A549 treated with CORT108297 at 1 μM for 4 hours (cell line): ENCODE data around the gene SNAPIN. TPM values are rescaled to one million over a fixed set of nuclear protein-coding genes. Genes with fewer than 3 reads are reported as not detected.

Experiments
- total RNA-seq: library from RNA; stranded (reverse); fragments of 200-300 nt; extraction: Qiagen RNA extraction; gene quantifications from 5 replicates; pipeline ENCODE4 v1.2.3, GENCODE V29; 2022

The SNAPIN gene
- total RNA-seq = 54.1 to 63.4 TPM (median 57.4 TPM) in 5 replicates

GRCh38 chr1:153658400-153659174 is at the start of gene SNAPIN:
SNAPIN (plus strand) TSS chr1:153658703; CDS start chr1:153658744, 41 bp downstream.

GRCh38 chr1:153612755-153613331 is 45.7 kb upstream of the SNAPIN start, which contains the start of gene S100A16:
S100A16 (minus strand) TSS chr1:153613137; CDS start chr1:153608151, 4,986 bp downstream.

GRCh38 chr1:153616144-153616916 is 42.2 kb upstream of the SNAPIN start, which contains the start of gene S100A14:
S100A14 (minus strand) TSS chr1:153616325; CDS start chr1:153615858, 467 bp downstream.

GRCh38 chr1:153626904-153627714 is 31.4 kb upstream of the SNAPIN start, which contains the start of gene S100A13:
S100A13 (minus strand) TSS chr1:153627505; CDS start chr1:153626472, 1,033 bp downstream.

GRCh38 chr1:153627715-153628626 is 30.5 kb upstream of the SNAPIN start, which contains the start of gene S100A1:
S100A1 (plus strand) TSS chr1:153628434; CDS start chr1:153630522, 2,088 bp downstream.

GRCh38 chr1:153633754-153634665 is 24.5 kb upstream of the SNAPIN start, which contains the start of gene CHTOP:
CHTOP (plus strand) TSS chr1:153634066; CDS start chr1:153636589, 2,523 bp downstream.

GRCh38 chr1:153670859-153671627 is 12.5 kb downstream of the SNAPIN start, which contains the start of gene ILF2:
ILF2 (minus strand) TSS chr1:153670993; CDS start chr1:153670922, 71 bp downstream.

GRCh38 chr1:153678519-153679336 is 20.2 kb downstream of the SNAPIN start, which contains the start of gene NPR1:
NPR1 (plus strand) TSS chr1:153678688; CDS start chr1:153679109, 421 bp downstream.

Other genes with a start within 250 kb of the SNAPIN start
- not detected in 5 replicates for gene S100A7A, start 242.2 kb upstream of the SNAPIN start, total RNA-seq
- not detected in 5 replicates for gene S100A7, start 198.1 kb upstream of the SNAPIN start, total RNA-seq
- 3,058 to 3,788 TPM (median 3,444 TPM) in 5 replicates for gene S100A6, start 122.7 kb upstream of the SNAPIN start, total RNA-seq
- 0.70 to 1.1 TPM (median 0.81 TPM) in 5 replicates for gene S100A5, start 117.8 kb upstream of the SNAPIN start, total RNA-seq
- 1,610 to 1,903 TPM (median 1,713 TPM) in 5 replicates for gene S100A4, start 112.9 kb upstream of the SNAPIN start, total RNA-seq
- 93.8 to 105 TPM (median 100 TPM) in 5 replicates for gene S100A3, start 109.4 kb upstream of the SNAPIN start, total RNA-seq
- gene S100A2, start 92.9 kb upstream of the SNAPIN start, total RNA-seq = 16.0 to 29.8 TPM (median 24.0 TPM) in 5 replicates
- gene S100A16, start 45.6 kb upstream of the SNAPIN start, total RNA-seq = 447 to 522 TPM (median 509 TPM) in 5 replicates
- 0.30 to 0.71 TPM (median 0.40 TPM) in 5 replicates for gene S100A14, start 42.4 kb upstream of the SNAPIN start, total RNA-seq
- gene S100A13, start 31.2 kb upstream of the SNAPIN start, total RNA-seq = 153 to 182 TPM (median 174 TPM) in 5 replicates
- gene S100A1, start 30.3 kb upstream of the SNAPIN start, total RNA-seq = 0.38 to 0.74 TPM (median 0.61 TPM) in 5 replicates
- 68.7 to 85.0 TPM (median 79.2 TPM) in 5 replicates for gene CHTOP, start 24.6 kb upstream of the SNAPIN start, total RNA-seq
- 260 to 295 TPM (median 261 TPM) in 5 replicates for gene ILF2, start 12.3 kb downstream of the SNAPIN start, total RNA-seq
- gene NPR1, start 20.0 kb downstream of the SNAPIN start, total RNA-seq = 0.82 to 1.1 TPM (median 1.0 TPM) in 5 replicates
- gene INTS3, start 69.3 kb downstream of the SNAPIN start, total RNA-seq = 18.9 to 20.5 TPM (median 20.3 TPM) in 5 replicates
- 0.73 to 2.4 TPM (median 1.3 TPM) in 5 replicates for gene SLC27A3, start 116.7 kb downstream of the SNAPIN start, total RNA-seq